CD4-positive, alpha-beta T cell treated with Interferon gamma for 1 hour (primary cell): ENCODE results near the gene CBLB.

ENCODE experiments used
- DNase-seq: peaks from one replicate; pipeline ENCODE4 v3.0.0-alpha.2; 2020

CBLB gene

GRCh38 chr3:105869861-105870755 is 1.3 kb upstream of the CBLB start:
- DNase-seq = no peak

GRCh38 chr3:105869531-105869833 is 670 bp upstream of the CBLB start:
- no peak for DNase-seq

GRCh38 chr3:105868431-105868741 is 426 bp downstream of the CBLB start:
- no peak for DNase-seq

- no peak for DNase-seq
Measured at GRCh38 chr3:105867712-105868430, 941 bp downstream of the CBLB start.

GRCh38 chr3:105866656-105867653 is 1.9 kb downstream of the CBLB start:
- DNase-seq = peak; percentile 6

GRCh38 chr3:105865867-105866350 is 2.9 kb downstream of the CBLB start:
- no peak for DNase-seq

GRCh38 chr3:105865016-105865623 is 3.7 kb downstream of the CBLB start:
- DNase-seq = no peak

GRCh38 chr3:105864212-105864611 is 4.6 kb downstream of the CBLB start:
- DNase-seq = no peak

- DNase-seq = no peak
Measured at GRCh38 chr3:105863608-105864007, 5.2 kb downstream of the CBLB start.

- peak; percentile 26 for DNase-seq
Measured at GRCh38 chr3:105862217-105862616, 6.6 kb downstream of the CBLB start.

- DNase-seq = no peak
Measured at GRCh38 chr3:105860641-105861040, 8.2 kb downstream of the CBLB start.

GRCh38 chr3:105858017-105858416 is 10.8 kb downstream of the CBLB start:
- no peak for DNase-seq

GRCh38 chr3:105857601-105858000 is 11.2 kb downstream of the CBLB start:
- no peak for DNase-seq

GRCh38 chr3:105856605-105857004 is 12.2 kb downstream of the CBLB start:
- no peak for DNase-seq

- peak; percentile 74 for DNase-seq
Measured at GRCh38 chr3:105853801-105854432, 14.9 kb downstream of the CBLB start.

GRCh38 chr3:105851582-105851981 is 17.2 kb downstream of the CBLB start:
- DNase-seq = no peak

GRCh38 chr3:105851176-105851575 is 17.6 kb downstream of the CBLB start:
- DNase-seq = no peak

- DNase-seq = no peak
Measured at GRCh38 chr3:105850593-105850992, 18.2 kb downstream of the CBLB start.

GRCh38 chr3:105848821-105849220 is 20.0 kb downstream of the CBLB start:
- DNase-seq = no peak

- no peak for DNase-seq
Measured at GRCh38 chr3:105847865-105848264, 20.9 kb downstream of the CBLB start.

GRCh38 chr3:105847452-105847851 is 21.4 kb downstream of the CBLB start:
- DNase-seq = no peak

GRCh38 chr3:105846809-105847208 is 22.0 kb downstream of the CBLB start:
- DNase-seq = no peak
